Thoracic aorta (tissue), 2 donors: ENCODE data around the gene NLRP6. TPM values are rescaled to one million over a fixed set of nuclear protein-coding genes. Genes with fewer than 3 reads are reported as not detected.
A peak's percentile ranks its signal among the peaks of the same experiment; 100 is the strongest.

Source experiments
- ATAC-seq: fragments of 150-250 bp; one replicate; pipeline ENCODE4 v1.8.0; 2017; ENCODE audit warnings: low read depth; ENCODE audit not compliant: insufficient number of reproducible peaks, low FRiP score
- DNase-seq: peaks from one replicate; pipeline ENCODE4 v3.0.0-alpha.2; 2020; ENCODE audit warnings: low spot score
- H3K27ac ChIP-seq, 2 donors: fragments of 200-600 bp; sonication (generic); 1 replicate in 1 of 2; 2 replicates in 1 of 2; pipeline ENCODE4 v1.5.1; 2016; ENCODE audit warnings: mild to moderate bottlenecking in 2 of 2, moderate library complexity in 2 of 2
- H3K27me3 ChIP-seq: fragments of 200-600 bp; sonication (generic); replicated peaks from 2 replicates; pipeline ENCODE4 v1.6.0; 2016; ENCODE audit warnings: mild to moderate bottlenecking; ENCODE audit not compliant: insufficient read depth
- H3K36me3 ChIP-seq: fragments of 200-600 bp; sonication (generic); one replicate; pipeline ENCODE4 v1.5.1; 2016
- H3K4me1 ChIP-seq, 2 donors: fragments of 200-600 bp; sonication (generic); 1 replicate in 1 of 2; 2 replicates in 1 of 2; pipeline versions ENCODE4 v1.5.1 to v1.6.0; 2016; ENCODE audit warnings: low read depth in 2 of 2, mild to moderate bottlenecking in 1 of 2; ENCODE audit not compliant: control insufficient read depth in 1 of 2
- H3K4me3 ChIP-seq: fragments of 200-600 bp; sonication (generic); 2 replicates; pipeline ENCODE4 v1.5.1; 2016; ENCODE audit warnings: mild to moderate bottlenecking
- H3K9me3 ChIP-seq: fragments of 200-600 bp; sonication (generic); 2 replicates; pipeline ENCODE4 v1.5.1; 2016
- CTCF ChIP-seq: fragments of 200-600 bp; sonication (generic); IDR thresholded peaks from one replicate; pipeline ENCODE4 v1.5.1; 2019; ENCODE audit warnings: antibody characterized with exemption
- total RNA-seq, 2 donors: library from RNA; depleted of rRNA; stranded (reverse); fragments of >200 nt; gene quantifications; one replicate each; pipeline versions ENCODE4 v1.1.0 to v1.2.3, GENCODE V29; 2016

NLRP6 gene
- total RNA-seq, 2 donors from 2014 or later, result 5.6 to 6.6 TPM

- DNase-seq, result no peak
- TF ChIP-seq CTCF, result no peak
- H3K36me3 ChIP-seq, result no peaks in the 10 kb centered on the region
Observed at GRCh38 chr11:271319-271715, 6.9 kb upstream of the NLRP6 start.

GRCh38 chr11:272195-272930, 5.8 kb upstream of the NLRP6 start:
- no peak overlapping the region for H3K27ac ChIP-seq
- no peak for TF ChIP-seq CTCF
- H3K4me1 ChIP-seq, result no peaks in the 10 kb centered on the region
- no peaks in the 10 kb centered on the region for H3K36me3 ChIP-seq
- DNase-seq (no peak), ATAC-seq (no peak)
- no peaks in the 10 kb centered on the region for H3K27me3 ChIP-seq
- H3K4me3 ChIP-seq, result no peak overlapping the region
- no peaks in the 10 kb centered on the region for H3K9me3 ChIP-seq

More at GRCh38 chr11:271319-271715, 6.9 kb upstream of the NLRP6 start:
- Histone ChIP-seq H3K4me1 (no peaks in the 10 kb centered on the region), H3K27me3 (no peaks in the 10 kb centered on the region), H3K27ac (no peak overlapping the region), H3K4me3 (no peak overlapping the region), H3K9me3 (no peaks in the 10 kb centered on the region)
- no peak for ATAC-seq

GRCh38 chr11:272931-273198, 5.3 kb upstream of the NLRP6 start:
- no peak for DNase-seq
- no peak for TF ChIP-seq CTCF
- no peak overlapping the region for H3K27ac ChIP-seq
- H3K9me3 ChIP-seq, result no peaks in the 10 kb centered on the region
- H3K4me1 ChIP-seq, result no peaks in the 10 kb centered on the region
- H3K4me3 ChIP-seq, result no peak overlapping the region
- no peaks in the 10 kb centered on the region for H3K36me3 ChIP-seq
- no peak for ATAC-seq
- H3K27me3 ChIP-seq, result no peaks in the 10 kb centered on the region

- Histone ChIP-seq H3K4me3 (no peak overlapping the region), H3K36me3 (no peaks in the 10 kb centered on the region), H3K4me1 (peaks cover 0 to 22% of the 10 kb centered on the region in 2 donors), H3K27ac (no peak overlapping the region), H3K27me3 (peaks cover 5% of the 10 kb centered on the region), H3K9me3 (no peaks in the 10 kb centered on the region)
- no peak for TF ChIP-seq CTCF
- DNase-seq, result no peak
- no peak for ATAC-seq
Observed at GRCh38 chr11:276219-276618, 2.0 kb upstream of the NLRP6 start.

GRCh38 chr11:279040-279965, 1.1 kb downstream of the NLRP6 start:
- H3K27ac ChIP-seq, result no peak overlapping the region
- H3K9me3 ChIP-seq, result no peaks in the 10 kb centered on the region
- H3K4me1 ChIP-seq, result peaks cover 0 to 27% of the 10 kb centered on the region in 2 donors
- TF ChIP-seq CTCF, result no peak
- no peak for ATAC-seq
- peak overlapping the region; percentile 63 for H3K4me3 ChIP-seq
- no peaks in the 10 kb centered on the region for H3K36me3 ChIP-seq
- H3K27me3 ChIP-seq, result peaks cover 5% of the 10 kb centered on the region
- DNase-seq, result no peak
